GM19455 (cell line): Measurements from ENCODE around the gene TMEM87B.

ENCODE experiments used
- ATAC-seq: cut with Tn5 transposase; IDR thresholded peaks from one replicate; pipeline ENCODE4 v1.9.1; 2021; ENCODE audit not compliant: unreplicated experiment

Gene TMEM87B

DNA sequence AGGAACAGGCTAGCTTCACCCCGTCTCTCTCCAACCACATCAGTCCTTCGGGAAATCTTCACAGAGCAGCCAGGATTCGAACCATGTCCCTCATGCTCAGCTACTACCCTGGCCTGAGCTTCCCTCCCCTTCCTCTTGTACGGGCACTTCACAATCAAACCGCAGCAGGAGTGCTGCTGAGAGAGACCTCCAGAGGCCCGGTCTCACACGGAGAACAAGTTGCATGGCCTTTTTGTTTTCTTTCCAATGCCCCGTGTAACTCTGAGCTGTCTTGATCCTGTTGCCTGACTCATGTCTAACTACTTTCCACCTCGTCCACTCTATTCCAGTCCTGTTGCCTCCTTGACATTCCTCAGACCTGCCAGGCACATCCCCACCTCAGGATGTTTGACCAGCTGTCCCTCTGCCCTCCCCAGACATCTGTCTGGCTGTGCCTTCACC lies 108.5 kb downstream of the TMEM87B start:
- ATAC-seq = no peak

DNA sequence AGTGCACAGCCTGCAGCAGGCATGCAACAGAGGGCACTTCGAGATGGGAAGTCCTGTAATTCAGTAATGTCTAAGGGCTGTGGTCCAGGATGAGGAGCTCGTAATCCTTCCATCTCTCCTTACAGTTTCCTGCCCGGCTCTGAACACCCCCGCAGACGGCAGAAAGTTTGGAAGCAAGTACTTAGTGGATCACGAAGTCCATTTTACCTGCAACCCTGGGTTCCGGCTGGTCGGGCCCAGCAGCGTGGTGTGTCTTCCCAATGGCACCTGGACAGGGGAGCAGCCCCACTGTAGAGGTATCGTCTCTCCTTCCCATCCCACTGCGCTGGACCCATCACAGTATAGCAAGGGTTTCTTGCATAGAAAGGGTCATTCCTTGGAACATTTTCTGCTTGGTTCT lies 109.8 kb downstream of the TMEM87B start:
- ATAC-seq = no peak

DNA sequence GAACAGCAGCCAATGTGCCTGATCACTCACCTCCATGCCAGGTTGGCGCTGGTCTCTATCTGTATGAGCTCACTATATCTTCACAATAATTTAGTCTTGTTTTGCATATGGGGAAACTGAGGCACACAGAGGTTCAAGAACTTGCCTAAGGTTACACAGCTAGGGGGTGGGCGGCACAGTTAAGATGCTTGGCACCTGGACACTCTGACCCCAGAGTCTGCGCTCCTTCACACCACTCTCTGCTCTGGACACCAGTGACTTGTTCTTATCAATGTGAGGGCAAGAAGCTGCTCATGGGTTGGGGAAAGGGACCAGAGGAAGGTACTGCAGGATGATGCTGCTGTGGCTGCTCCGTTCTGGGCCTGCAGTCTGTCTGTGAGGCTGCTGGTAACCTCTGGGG lies 110.2 kb downstream of the TMEM87B start:
- no peak for ATAC-seq

DNA sequence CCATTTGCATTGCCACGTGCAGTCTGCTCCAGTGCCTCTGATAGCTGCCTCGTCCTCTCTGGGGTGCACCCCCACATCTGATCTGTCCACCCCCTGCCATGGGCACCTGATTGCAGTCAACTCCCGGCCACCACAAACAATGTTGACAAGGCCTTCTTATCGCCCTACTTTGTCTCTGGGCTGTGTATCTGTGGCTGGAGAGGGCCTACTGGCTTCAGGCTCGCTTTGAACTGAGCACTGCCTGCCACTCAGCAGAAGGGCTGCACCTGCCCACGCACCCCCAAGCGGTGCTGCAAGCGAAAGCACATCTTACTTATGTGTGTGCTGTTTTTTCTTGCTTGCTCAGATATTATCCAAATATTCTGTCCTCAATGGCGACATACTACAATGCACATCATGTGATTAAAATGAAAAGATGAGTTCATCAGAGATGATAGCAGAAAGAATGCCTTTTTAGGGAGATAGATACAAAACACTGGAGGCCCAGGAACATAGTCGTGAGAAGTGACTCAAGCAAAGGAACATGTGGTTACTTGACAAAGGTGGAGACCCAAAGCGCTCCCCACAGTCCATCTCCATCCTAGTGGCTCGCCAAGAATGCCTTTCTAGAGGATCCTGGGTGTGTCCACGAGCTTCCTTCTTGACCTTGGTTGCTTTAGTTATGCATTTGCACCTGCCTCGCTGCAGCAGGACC lies 111.9 kb downstream of the TMEM87B start:
- no peak for ATAC-seq

DNA sequence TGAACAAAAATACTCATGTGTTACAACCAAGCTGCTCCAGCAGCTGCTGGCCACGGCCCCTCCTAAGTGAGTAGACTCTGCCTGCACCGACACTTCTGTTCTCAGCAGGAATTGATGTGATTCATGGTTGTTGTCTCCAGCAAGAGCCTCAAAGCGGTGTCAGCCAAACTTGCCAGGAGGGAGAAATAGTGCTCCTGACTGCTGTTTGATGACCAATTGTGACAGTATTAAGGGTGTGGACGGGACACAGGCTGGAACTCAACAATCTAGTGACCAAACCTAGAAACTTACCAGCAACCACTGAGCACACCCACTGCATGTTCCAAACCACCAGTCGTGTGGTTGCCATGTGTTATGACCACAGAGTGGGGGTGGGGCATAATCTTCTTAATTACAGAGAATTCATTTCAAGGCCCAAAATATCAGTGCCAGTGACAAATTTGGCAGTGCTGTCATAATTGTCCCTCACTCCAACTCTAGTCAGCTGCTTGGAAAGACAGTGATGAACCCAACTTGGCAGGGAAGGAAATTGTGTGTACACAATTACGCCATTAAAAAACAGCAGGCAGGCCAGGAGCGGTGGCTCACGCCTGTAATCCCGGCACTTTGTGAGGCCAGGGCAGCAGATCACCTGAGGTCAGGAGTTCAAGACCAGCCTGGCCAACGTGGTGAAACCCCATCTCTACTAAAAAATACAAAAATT lies 113.5 kb downstream of the TMEM87B start:
- ATAC-seq = no peak
